ENCODE data around the gene GSDMA.
A peak's percentile ranks its signal among the peaks of the same experiment; 100 is the strongest.
"Not testable (repeated sequence)": the region's sequence is repeated elsewhere in the genome, so short reads cannot be mapped to it uniquely, and the experiment has no call there.

GSDMA gene

DNA sequence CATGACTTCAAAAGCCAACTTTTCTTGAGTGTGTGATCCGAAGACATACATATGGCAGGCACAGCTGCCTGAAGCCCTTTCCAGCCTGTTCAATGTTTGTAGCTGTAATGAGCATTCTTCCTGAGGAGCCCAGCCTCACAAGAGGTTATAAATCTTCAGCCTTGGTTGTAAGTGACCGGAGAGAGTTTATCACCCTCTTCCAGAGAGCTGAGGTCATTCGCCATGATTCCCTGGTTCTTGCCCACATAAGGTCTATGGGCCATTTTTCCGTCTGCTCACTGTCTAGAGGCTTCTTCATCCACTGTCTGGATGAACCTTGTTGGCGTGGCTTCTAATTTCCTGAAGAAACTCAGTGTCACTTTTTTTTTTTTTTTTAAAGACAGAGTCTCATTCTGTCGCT is 42.7 kb downstream of the GSDMA start:
- H3K36me3 ChIP-seq (replicated peaks in 1 of 2; ENCODE audit: control insufficient read depth in 2 of 2, insufficient read depth in 2 of 2, low read length in 2 of 2): no peaks in the 10 kb centered on the region
- no peak for DNase-seq (ENCODE audit: low spot score)
- no peak overlapping the region for H3K9ac ChIP-seq (ENCODE audit: low read depth, low read length, poor library complexity)
- H2BK12ac ChIP-seq (ENCODE audit: low read length): no peak overlapping the region
- H3K18ac ChIP-seq (ENCODE audit: low read length): no peak overlapping the region
- H3K4me3 ChIP-seq (ENCODE audit: low read length in 2 of 2): no peak overlapping the region
- no peak overlapping the region for H2BK120ac ChIP-seq (ENCODE audit: low read depth, low read length)
- H2BK5ac ChIP-seq (ENCODE audit: low read length): no peak overlapping the region
- H2AK5ac ChIP-seq (ENCODE audit: low read depth, low read length): no peak overlapping the region
- H3K4me1 ChIP-seq (ENCODE audit: control insufficient read depth in 2 of 2, insufficient read depth in 1 of 2, low read depth in 1 of 2, low read length in 2 of 2): no peaks in the 10 kb centered on the region
- H3K9me3 ChIP-seq (replicated peaks in 1 of 2; ENCODE audit: control insufficient read depth in 2 of 2, insufficient read depth in 1 of 2, low read depth in 1 of 2, low read length in 2 of 2): peaks cover 0 to 2% of the 10 kb centered on the region in 2 donors
- H3K27me3 ChIP-seq (ENCODE audit: control insufficient read depth in 3 of 3, insufficient read depth in 3 of 3, low read depth in 1 of 3, low read length in 3 of 3): no peaks in the 10 kb centered on the region
- no peak overlapping the region for H3K14ac ChIP-seq (ENCODE audit: low read length)
- H3K27ac ChIP-seq (replicated peaks; ENCODE audit: low read length): no peak overlapping the region
- no peak overlapping the region for H2BK15ac ChIP-seq (ENCODE audit: low read length)
- no peak overlapping the region for H4K91ac ChIP-seq (ENCODE audit: low read depth, low read length, poor library complexity)
- H3K23ac ChIP-seq (ENCODE audit: low read depth, low read length, poor library complexity): no peak overlapping the region
- no CpG with 5 or more reads among the region's 6 CpGs for WGBS, 2 donors (ENCODE audit: extremely low coverage in 2 of 2, insufficient read length in 2 of 2, insufficient replicate concordance in 1 of 2)
- no peak overlapping the region for H3K4me2 ChIP-seq (ENCODE audit: insufficient read depth, low read length, poor library complexity, severe bottlenecking)
- H2AFZ ChIP-seq (ENCODE audit: low read length): no peak overlapping the region
- no peak overlapping the region for H3K4ac ChIP-seq (ENCODE audit: low read length)
- H3K79me1 ChIP-seq (ENCODE audit: low read depth, low read length): peaks cover 1% of the 10 kb centered on the region
- no peak overlapping the region for H4K8ac ChIP-seq (ENCODE audit: low read depth, low read length)

DNA sequence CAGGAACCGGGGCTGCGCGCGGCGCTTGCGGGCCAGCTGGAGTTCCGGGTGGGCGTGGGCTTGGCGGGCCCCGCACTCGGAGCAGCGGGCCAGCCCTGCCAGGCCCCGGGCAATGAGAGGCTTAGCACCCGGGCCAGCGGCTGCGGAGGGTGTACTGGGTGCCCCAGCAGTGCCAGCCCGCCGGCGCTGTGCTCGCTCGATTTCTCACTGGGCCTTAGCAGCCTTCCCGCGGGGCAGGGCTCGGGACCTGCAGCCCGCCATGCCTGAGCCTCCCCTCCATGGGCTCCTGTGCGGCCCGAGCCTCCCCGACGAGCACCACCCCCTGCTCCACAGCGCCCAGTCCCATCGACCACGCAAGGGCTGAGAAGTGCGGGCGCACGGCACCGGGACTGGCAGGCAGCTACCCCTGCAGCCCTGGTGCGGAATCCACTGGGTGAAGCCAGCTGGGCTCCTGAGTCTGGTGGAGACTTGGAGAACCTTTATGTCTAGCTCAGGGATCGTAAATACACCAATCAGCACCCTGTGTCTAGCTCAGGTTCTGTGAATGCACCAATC is 48.2 kb downstream of the GSDMA start:
- not testable (repeated sequence) for H3K23ac ChIP-seq (ENCODE audit: low read depth, low read length, poor library complexity); H2BK120ac ChIP-seq (ENCODE audit: low read depth, low read length); DNase-seq (ENCODE audit: low spot score); H3K9ac ChIP-seq (ENCODE audit: low read depth, low read length, poor library complexity); H3K9me3 ChIP-seq (replicated peaks in 1 of 2; ENCODE audit: control insufficient read depth in 2 of 2, insufficient read depth in 1 of 2, low read depth in 1 of 2, low read length in 2 of 2); H3K36me3 ChIP-seq (replicated peaks in 1 of 2; ENCODE audit: control insufficient read depth in 2 of 2, insufficient read depth in 2 of 2, low read length in 2 of 2); H3K14ac ChIP-seq (ENCODE audit: low read length); H3K4me1 ChIP-seq (ENCODE audit: control insufficient read depth in 2 of 2, insufficient read depth in 1 of 2, low read depth in 1 of 2, low read length in 2 of 2); H3K18ac ChIP-seq (ENCODE audit: low read length); H2AK5ac ChIP-seq (ENCODE audit: low read depth, low read length); H3K4me3 ChIP-seq (ENCODE audit: low read length in 2 of 2); H3K27me3 ChIP-seq (ENCODE audit: control insufficient read depth in 3 of 3, insufficient read depth in 3 of 3, low read depth in 1 of 3, low read length in 3 of 3); H4K91ac ChIP-seq (ENCODE audit: low read depth, low read length, poor library complexity); H4K8ac ChIP-seq (ENCODE audit: low read depth, low read length); H3K4me2 ChIP-seq (ENCODE audit: insufficient read depth, low read length, poor library complexity, severe bottlenecking); H3K79me1 ChIP-seq (ENCODE audit: low read depth, low read length); H3K4ac ChIP-seq (ENCODE audit: low read length); H2AFZ ChIP-seq (ENCODE audit: low read length); H2BK15ac ChIP-seq (ENCODE audit: low read length); H3K27ac ChIP-seq (replicated peaks; ENCODE audit: low read length); H2BK5ac ChIP-seq (ENCODE audit: low read length); H2BK12ac ChIP-seq (ENCODE audit: low read length)
- WGBS, 2 donors (ENCODE audit: extremely low coverage in 2 of 2, insufficient read length in 2 of 2, insufficient replicate concordance in 1 of 2): no CpG with 5 or more reads among the region's 38 CpGs

DNA sequence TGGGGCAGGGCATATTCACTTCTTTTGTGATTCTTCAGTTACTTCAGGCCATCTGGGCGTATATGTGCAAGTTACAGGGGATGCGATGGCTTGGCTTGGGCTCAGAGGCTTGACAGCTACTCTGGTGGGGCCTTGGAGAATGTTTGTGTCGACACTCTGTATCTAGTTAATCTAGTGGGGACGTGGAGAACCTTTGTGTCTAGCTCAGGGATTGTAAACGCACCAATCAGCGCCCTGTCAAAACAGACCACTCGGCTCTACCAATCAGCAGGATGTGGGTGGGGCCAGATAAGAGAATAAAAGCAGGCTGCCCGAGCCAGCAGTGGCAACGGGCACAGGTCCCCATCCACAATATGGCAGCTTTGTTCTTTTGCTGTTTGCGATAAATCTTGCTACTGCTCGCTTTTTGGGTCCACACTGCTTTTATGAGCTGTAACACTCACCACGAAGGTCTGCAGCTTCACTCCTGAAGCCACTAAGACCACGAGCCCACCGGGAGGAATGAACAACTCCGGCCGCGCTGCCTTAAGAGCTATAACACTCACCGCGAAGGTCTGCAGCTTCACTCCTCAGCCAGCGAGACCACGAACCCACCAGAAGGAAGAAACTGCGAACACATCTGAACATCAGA is 49.3 kb downstream of the GSDMA start:
- H3K18ac ChIP-seq (ENCODE audit: low read length); DNase-seq (ENCODE audit: low spot score); H3K27ac ChIP-seq (replicated peaks; ENCODE audit: low read length); H3K23ac ChIP-seq (ENCODE audit: low read depth, low read length, poor library complexity); H3K9me3 ChIP-seq (replicated peaks in 1 of 2; ENCODE audit: control insufficient read depth in 2 of 2, insufficient read depth in 1 of 2, low read depth in 1 of 2, low read length in 2 of 2); H3K27me3 ChIP-seq (ENCODE audit: control insufficient read depth in 3 of 3, insufficient read depth in 3 of 3, low read depth in 1 of 3, low read length in 3 of 3); H2BK15ac ChIP-seq (ENCODE audit: low read length); H3K14ac ChIP-seq (ENCODE audit: low read length); H2AFZ ChIP-seq (ENCODE audit: low read length); H4K91ac ChIP-seq (ENCODE audit: low read depth, low read length, poor library complexity); H2AK5ac ChIP-seq (ENCODE audit: low read depth, low read length); H3K9ac ChIP-seq (ENCODE audit: low read depth, low read length, poor library complexity); H3K79me1 ChIP-seq (ENCODE audit: low read depth, low read length); H2BK5ac ChIP-seq (ENCODE audit: low read length); H3K36me3 ChIP-seq (replicated peaks in 1 of 2; ENCODE audit: control insufficient read depth in 2 of 2, insufficient read depth in 2 of 2, low read length in 2 of 2); H3K4me3 ChIP-seq (ENCODE audit: low read length in 2 of 2); H2BK120ac ChIP-seq (ENCODE audit: low read depth, low read length); H3K4me1 ChIP-seq (ENCODE audit: control insufficient read depth in 2 of 2, insufficient read depth in 1 of 2, low read depth in 1 of 2, low read length in 2 of 2); H3K4ac ChIP-seq (ENCODE audit: low read length); H4K8ac ChIP-seq (ENCODE audit: low read depth, low read length); H2BK12ac ChIP-seq (ENCODE audit: low read length); H3K4me2 ChIP-seq (ENCODE audit: insufficient read depth, low read length, poor library complexity, severe bottlenecking): not testable (repeated sequence)
- no CpG with 5 or more reads among the region's 22 CpGs for WGBS, 2 donors (ENCODE audit: extremely low coverage in 2 of 2, insufficient read length in 2 of 2, insufficient replicate concordance in 1 of 2)

DNA sequence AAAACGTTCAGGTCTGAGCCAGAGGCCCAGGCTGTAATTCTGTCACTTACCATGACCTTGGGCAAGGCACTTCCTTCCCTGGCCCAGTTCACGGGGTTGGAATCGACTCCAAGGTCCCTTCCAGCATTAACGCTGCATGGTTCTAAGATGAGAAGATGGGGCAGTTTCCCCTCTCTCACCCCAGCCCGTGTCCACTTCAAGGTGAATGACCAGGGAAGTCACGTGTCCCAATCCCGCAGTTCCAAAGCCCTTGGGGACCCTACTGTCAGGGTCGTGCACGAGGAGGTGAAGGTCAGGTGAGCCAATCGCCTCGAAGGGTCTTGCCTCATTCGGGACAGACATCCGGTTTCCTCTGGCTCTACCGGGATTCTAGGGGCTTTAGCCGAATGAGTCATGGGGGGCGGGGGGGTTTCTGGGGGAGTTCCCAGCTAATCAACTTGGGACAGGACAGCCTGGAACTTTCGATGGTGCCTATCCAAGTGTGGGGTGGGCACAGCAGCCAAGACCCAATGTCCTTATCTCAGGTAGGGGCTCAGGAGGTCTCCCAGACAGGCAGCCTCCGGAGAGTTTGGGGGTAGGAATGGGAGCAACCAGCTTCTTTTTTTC is 51.7 kb downstream of the GSDMA start:
- Histone ChIP-seq H3K27me3 (ENCODE audit: control insufficient read depth in 3 of 3, insufficient read depth in 3 of 3, low read depth in 1 of 3, low read length in 3 of 3) (no peaks in the 10 kb centered on the region), H3K4me3 (ENCODE audit: low read length in 2 of 2) (no peak overlapping the region), H4K8ac (ENCODE audit: low read depth, low read length) (no peak overlapping the region), H4K91ac (ENCODE audit: low read depth, low read length, poor library complexity) (no peak overlapping the region), H3K36me3 (replicated peaks in 1 of 2; ENCODE audit: control insufficient read depth in 2 of 2, insufficient read depth in 2 of 2, low read length in 2 of 2) (peaks cover 3 to 13% of the 10 kb centered on the region in 2 donors), H2AFZ (ENCODE audit: low read length) (peak overlapping the region; percentile 76), H2BK12ac (ENCODE audit: low read length) (no peak overlapping the region), H3K23ac (ENCODE audit: low read depth, low read length, poor library complexity) (no peak overlapping the region), H2BK120ac (ENCODE audit: low read depth, low read length) (no peak overlapping the region), H3K4me1 (ENCODE audit: control insufficient read depth in 2 of 2, insufficient read depth in 1 of 2, low read depth in 1 of 2, low read length in 2 of 2) (peaks cover 17 to 20% of the 10 kb centered on the region in 2 donors), H3K27ac (replicated peaks; ENCODE audit: low read length) (no peak overlapping the region), H3K79me1 (ENCODE audit: low read depth, low read length) (peaks cover 4% of the 10 kb centered on the region), H3K4me2 (ENCODE audit: insufficient read depth, low read length, poor library complexity, severe bottlenecking) (no peak overlapping the region), H3K14ac (ENCODE audit: low read length) (no peak overlapping the region), H3K4ac (ENCODE audit: low read length) (no peak overlapping the region), H2BK5ac (ENCODE audit: low read length) (no peak overlapping the region), H3K9ac (ENCODE audit: low read depth, low read length, poor library complexity) (no peak overlapping the region), H3K9me3 (replicated peaks in 1 of 2; ENCODE audit: control insufficient read depth in 2 of 2, insufficient read depth in 1 of 2, low read depth in 1 of 2, low read length in 2 of 2) (no peaks in the 10 kb centered on the region), H2BK15ac (ENCODE audit: low read length) (peak overlapping the region; percentile 65), H3K18ac (ENCODE audit: low read length) (no peak overlapping the region), H2AK5ac (ENCODE audit: low read depth, low read length) (peak overlapping the region; percentile 19)
- WGBS, 2 donors (ENCODE audit: extremely low coverage in 2 of 2, insufficient read length in 2 of 2, insufficient replicate concordance in 1 of 2): no CpG with 5 or more reads among the region's 18 CpGs
- no peak for DNase-seq (ENCODE audit: low spot score)
